K562 (cell line): Measurements from ENCODE around the gene ZNHIT3. TPM values are rescaled to one million over a fixed set of nuclear protein-coding genes. Genes with fewer than 3 reads are reported as not detected.

Experiments used
- ATAC-seq: fragments of 200-7000 bp; cut with Tn5 transposase; 3 replicates; pipeline ENCODE4 v1.9.1; 2020; ENCODE audit warnings: moderate library complexity
- BruUV-seq: library from RNA; stranded (reverse); fragments of 400-500 nt; replicated peaks from 2 replicates; lab custom pipeline; 2021; lab: Mats Ljungman, UMichigan
- CTCF ChIA-PET: fragments of 300-600 bp; formaldehyde crosslinking; extraction: SDS; loops from one replicate; lab custom pipeline; 2021; ENCODE audit warnings: low intra/inter-chr PET ratio; lab: Yijun Ruan, JAX
- POLR2A ChIA-PET: fragments of 300-600, 350-650 bp; sonication (Branson Sonifier 250); formaldehyde crosslinking; extraction: SDS; loops from one replicate; lab custom pipeline; 2021; ENCODE audit warnings: antibody characterized with exemption, inconsistent platforms; lab: Yijun Ruan, JAX
- DNase-seq, 4 experiments: peaks; one replicate each; pipeline versions ENCODE4 v3.0.0 to v3.0.0-alpha.2; 2011 to 2018; ENCODE audit warnings: low spot score in 3 of 4, mixed read lengths in 3 of 4; ENCODE audit errors: extremely low read depth in 1 of 4
- FAIRE-seq: peaks from 2 replicates; lab custom pipeline; 2011; peaks lifted over from hg19 to GRCh38; lab: Jason Lieb, UNC
- H2AFZ ChIP-seq: 2 replicates; pipeline ENCODE4 v1.6.0; 2011; ENCODE audit warnings: low read depth, low read length, control low read depth, inconsistent platforms
- H3K27ac ChIP-seq: fragments of 200-600 bp; 3 replicates; pipeline ENCODE4 v1.8.0; 2011; ENCODE audit warnings: low read depth, mild to moderate bottlenecking, control low read depth, inconsistent platforms, low read length, moderate library complexity, mixed read lengths; ENCODE audit errors: extremely low read depth
- H3K27me3 ChIP-seq, 2 experiments: fragments of 300-600 bp in 1 of 2; 2 replicates in 1 of 2; 3 replicates in 1 of 2; pipeline versions ENCODE4 v1.6.0 to v1.8.0; 2011; ENCODE audit warnings: inconsistent platforms in 2 of 2, low read length in 2 of 2, mild to moderate bottlenecking in 1 of 2, mixed read lengths in 1 of 2, moderate library complexity in 1 of 2; ENCODE audit not compliant: control insufficient read depth in 2 of 2, insufficient read depth in 2 of 2
- H3K36me3 ChIP-seq: fragments of 300-600 bp; 3 replicates; pipeline ENCODE4 v1.8.0; 2011; ENCODE audit warnings: mild to moderate bottlenecking, low read length, inconsistent platforms; ENCODE audit not compliant: control insufficient read depth, insufficient read depth
- H3K4me1 ChIP-seq, 2 experiments: fragments of 200-600 bp in 1 of 2; replicated peaks in 1 of 2; 2 replicates in 1 of 2; 3 replicates in 1 of 2; pipeline versions ENCODE4 v1.5.1 to v1.8.0; 2011; ENCODE audit warnings: inconsistent platforms in 2 of 2, low read length in 2 of 2, mild to moderate bottlenecking in 1 of 2, mixed read lengths in 1 of 2, moderate library complexity in 1 of 2; ENCODE audit not compliant: control insufficient read depth in 2 of 2, insufficient read depth in 2 of 2
- H3K4me2 ChIP-seq: 2 replicates; pipeline ENCODE4 v1.6.1; 2011; ENCODE audit warnings: low read length, control low read depth, inconsistent platforms, mixed read lengths; ENCODE audit not compliant: insufficient read depth
- H3K4me3 ChIP-seq: fragments of 200-600 bp; sonication (generic), shearing (Covaris generic); 2 replicates; pipeline ENCODE4 v1.5.1; 2016; ENCODE audit warnings: control low read depth, inconsistent platforms
- H3K79me2 ChIP-seq: fragments of 200-600 bp; 3 replicates; pipeline ENCODE4 v1.8.0; 2011; ENCODE audit warnings: low read length, inconsistent platforms; ENCODE audit not compliant: control insufficient read depth, insufficient read depth
- H3K9ac ChIP-seq, 2 experiments: 2 replicates each; pipeline versions ENCODE4 v1.6.0 to v1.6.1; 2011; ENCODE audit warnings: low read depth in 2 of 2, low read length in 2 of 2, control low read depth in 1 of 2, inconsistent platforms in 1 of 2, mild to moderate bottlenecking in 1 of 2, mixed read lengths in 1 of 2; ENCODE audit not compliant: insufficient read depth in 1 of 2
- H3K9me1 ChIP-seq: one replicate; pipeline ENCODE4 v1.6.0; 2011; ENCODE audit warnings: inconsistent platforms, mild to moderate bottlenecking, low read length, moderate library complexity; ENCODE audit not compliant: control insufficient read depth, insufficient read depth
- H3K9me3 ChIP-seq: replicated peaks from 2 replicates; pipeline ENCODE4 v1.5.1; 2011; ENCODE audit warnings: low read depth, low read length, inconsistent platforms; ENCODE audit not compliant: control insufficient read depth, insufficient read depth
- H4K20me1 ChIP-seq: replicated peaks from 2 replicates; pipeline ENCODE4 v1.6.1; 2011; ENCODE audit warnings: low read length, inconsistent platforms, mixed read lengths; ENCODE audit not compliant: control insufficient read depth, insufficient read depth
- ADNP ChIP-seq: fragments of 200-800 bp; sonication (Bioruptor generic); IDR thresholded peaks from 2 replicates; pipeline ENCODE4 v1.6.1; 2016; ENCODE audit warnings: missing genetic modification characterization, missing compliant biosample characterization
- MED1 ChIP-seq: sonication (generic); formaldehyde crosslinking; IDR thresholded peaks from 2 replicates; pipeline ENCODE4 v1.8.1; 2023; ENCODE audit warnings: missing genetic modification reagents, borderline replicate concordance
- SMARCA4 ChIP-seq: fragments of 450-650 bp; IDR thresholded peaks from 2 replicates; pipeline ENCODE4 v1.6.1; 2016
- ZNF174 ChIP-seq: fragments of 250-450 bp; sonication (Bioruptor Pico); IDR thresholded peaks from 2 replicates; pipeline ENCODE4 v1.4.0; 2020; ENCODE audit warnings: mild to moderate bottlenecking
- WGBS: fragments of 100-300 bp; shearing (Covaris generic); methylation state at CpG from one replicate; pipeline ENCODE4 v1.1.6; 2016; ENCODE audit warnings: low coverage, mixed read lengths; ENCODE audit not compliant: insufficient coverage; ENCODE audit errors: missing lambda C conversion rate; 5-methylcytosine and 5-hydroxymethylcytosine counted together
- in situ Hi-C: fragments of 300-500 bp; cut with MboI; formaldehyde crosslinking; loops from 4 replicates; pipeline ENCODE4 v1.15.0; 2018; ENCODE audit warnings: inconsistent platforms, mixed read lengths
- intact Hi-C: fragments of 100-400 bp; cut with micrococcal nuclease; formaldehyde crosslinking; loops from 2 replicates; pipeline ENCODE4 v1.14.2; 2022
- polyA plus RNA-seq, 8 experiments: library from polyadenylated mRNA; depleted of rRNA in 4 of 8; stranded (reverse) in 5 of 8; unstranded in 3 of 8; fragments of >200 nt; fragmentation: Nextera tagmentation in 2 of 8; fragmentation: Illumina TruSeq in 1 of 8; extraction: Ambion mirVana in 2 of 8; extraction: Trizol in 1 of 8; gene quantifications; 2 replicates each; pipeline versions ENCODE4 v1.2.1 to v1.2.3, GENCODE V29; 2011 to 2014; ENCODE audit warnings: inconsistent platforms in 1 of 8, missing spikeins in 1 of 8
- total RNA-seq, 7 experiments: library from RNA; depleted of rRNA in 6 of 7; stranded (reverse); fragments of >200 nt in 6 of 7; fragmentation: Illumina TruSeq in 2 of 7; extraction: Trizol in 2 of 7; gene quantifications; 2 replicates each; pipeline versions ENCODE4 v1.2.1 to v1.2.3, GENCODE V29; 2011 to 2021; ENCODE audit warnings: low replicate concordance in 1 of 7
- TF ChIP-seq, protein P1 (sequence below): fragments of 250-450 bp; sonication (Bioruptor Pico); IDR thresholded peaks from 2 replicates; pipeline ENCODE4 v1.5.0; 2020; ENCODE audit warnings: mild to moderate bottlenecking

The ZNHIT3 gene
- total and polyA plus RNA-seq, 9 of the 15 experiments (the other 6 are each of a cell fraction or from before 2014, with no cell fraction given) = 45.0 to 300 (median 88.4) TPM

DNA sequence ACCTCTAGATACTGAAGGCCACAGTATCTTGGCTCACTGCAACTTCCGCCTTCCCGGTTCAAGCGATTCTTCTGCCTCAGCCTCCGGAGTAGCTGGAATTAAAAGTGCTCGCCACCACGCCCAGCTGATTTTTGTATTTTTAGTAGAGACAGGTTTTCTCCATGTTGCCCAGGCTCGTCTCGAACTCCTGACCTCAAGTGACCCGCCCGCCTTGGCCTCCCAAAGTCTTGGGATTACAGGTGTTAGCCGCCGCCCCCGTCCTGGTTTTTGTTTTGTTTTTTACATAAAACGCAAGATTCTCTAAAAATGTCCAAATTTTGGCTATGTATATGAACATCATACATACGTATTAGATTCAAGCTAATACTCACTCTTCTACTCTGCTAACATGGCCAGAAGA, 56.3 kb downstream of the ZNHIT3 start:
- POLR2A ChIA-PET = interaction anchor here (0.6 to 1.7 kb wide), 3 partner anchors 11 to 579 kb away, joined by 3 to 7 read pairs (median 3); no protein-coding TSS in a partner anchor
- intact Hi-C loops (loop anchor here (10.0 kb wide), 1 partner anchor 182 kb away; no protein-coding TSS in a partner anchor), in situ Hi-C loops (no loop called here)
- no peaks in the 10 kb centered on the region for H3K9me3 ChIP-seq
- 97% methylated on average over 13 of the region's 15 CpGs for WGBS
- H3K4me1 ChIP-seq = peaks cover 10 to 25% of the 10 kb centered on the region in 2 experiments; a peak in 4 of 5 replicates
- no peak overlapping the region for H3K27ac ChIP-seq
- H3K36me3 ChIP-seq = peaks cover 41% of the 10 kb centered on the region
- FAIRE-seq = no peak
- no TSS peak for BruUV-seq
- no peak for DNase-seq
- no peak overlapping the region; the same call in 1 of the 2 replicates for H3K4me2 ChIP-seq
- no peak for ATAC-seq
- H4K20me1 ChIP-seq = peaks cover 4% of the 10 kb centered on the region; the same call in 1 of the 2 replicates
- H3K27me3 ChIP-seq = no peaks in the 10 kb centered on the region
- CTCF ChIA-PET = no interaction called here
- H3K79me2 ChIP-seq = peaks cover 64% of the 10 kb centered on the region
- H3K4me3 ChIP-seq = no peak overlapping the region
- no peak overlapping the region for H3K9ac ChIP-seq
- H2AFZ ChIP-seq = no peak overlapping the region
- no peak for TF ChIP-seq ADNP
- TF ChIP-seq ZNF174 (CRISPR knock-in tag) = no peak
- no peak for TF ChIP-seq SMARCA4
- TF ChIP-seq, protein P1, sequence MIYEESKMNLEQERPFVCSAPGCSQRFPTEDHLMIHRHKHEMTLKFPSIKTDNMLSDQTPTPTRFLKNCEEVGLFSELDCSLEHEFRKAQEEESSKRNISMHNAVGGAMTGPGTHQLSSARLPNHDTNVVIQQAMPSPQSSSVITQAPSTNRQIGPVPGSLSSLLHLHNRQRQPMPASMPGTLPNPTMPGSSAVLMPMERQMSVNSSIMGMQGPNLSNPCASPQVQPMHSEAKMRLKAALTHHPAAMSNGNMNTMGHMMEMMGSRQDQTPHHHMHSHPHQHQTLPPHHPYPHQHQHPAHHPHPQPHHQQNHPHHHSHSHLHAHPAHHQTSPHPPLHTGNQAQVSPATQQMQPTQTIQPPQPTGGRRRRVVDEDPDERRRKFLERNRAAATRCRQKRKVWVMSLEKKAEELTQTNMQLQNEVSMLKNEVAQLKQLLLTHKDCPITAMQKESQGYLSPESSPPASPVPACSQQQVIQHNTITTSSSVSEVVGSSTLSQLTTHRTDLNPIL (CRISPR knock-in tag) = no peak
- no peak for TF ChIP-seq MED1 (CRISPR knock-in tag)
- TF ChIP-seq, all 486 proteins: peak for 0
- H3K9me1 ChIP-seq = no peaks in the 10 kb centered on the region
